ENCODE measurements around the gene APBA1. TPM values are rescaled to one million over a fixed set of nuclear protein-coding genes. Genes with fewer than 3 reads are reported as not detected.

Gene APBA1
- total and polyA plus RNA-seq, 3 experiments from 2014 or later: 0.09 to 0.13 TPM; not detected in 1

GRCh38 chr9:69689991-69690538 lies 17.9 kb upstream of the APBA1 start:
- Mint-ChIP-seq H3K27ac (no peak overlapping the region), H3K27me3 (peaks cover 5 to 41% of the 10 kb centered on the region in 2 donors), H3K4me3 (no peak overlapping the region), H3K9me3 (peaks cover 3 to 13% (median 5%) of the 10 kb centered on the region in 5 donors), H3K4me1 (no peaks in the 10 kb centered on the region), H3K36me3 (no peaks in the 10 kb centered on the region)
- no peak overlapping the region for H3K4me3 ChIP-seq (ENCODE audit: low read length)
- no peak for DNase-seq
- CTCF ChIA-PET: no interaction called here
- H3K9me3 ChIP-seq (ENCODE audit: low read length): peaks cover 4% of the 10 kb centered on the region
- no peaks in the 10 kb centered on the region for H3K4me1 ChIP-seq (ENCODE audit: insufficient read depth, low read length)
- POLR2A ChIA-PET: no interaction called here
- no peaks in the 10 kb centered on the region for H3K36me3 ChIP-seq (ENCODE audit: insufficient read depth, low read length)
- H3K27ac ChIP-seq (ENCODE audit: low read depth, low read length): no peak overlapping the region
- H3K27me3 ChIP-seq (ENCODE audit: insufficient read depth, low read length, poor library complexity, severe bottlenecking): no peaks in the 10 kb centered on the region

DNA sequence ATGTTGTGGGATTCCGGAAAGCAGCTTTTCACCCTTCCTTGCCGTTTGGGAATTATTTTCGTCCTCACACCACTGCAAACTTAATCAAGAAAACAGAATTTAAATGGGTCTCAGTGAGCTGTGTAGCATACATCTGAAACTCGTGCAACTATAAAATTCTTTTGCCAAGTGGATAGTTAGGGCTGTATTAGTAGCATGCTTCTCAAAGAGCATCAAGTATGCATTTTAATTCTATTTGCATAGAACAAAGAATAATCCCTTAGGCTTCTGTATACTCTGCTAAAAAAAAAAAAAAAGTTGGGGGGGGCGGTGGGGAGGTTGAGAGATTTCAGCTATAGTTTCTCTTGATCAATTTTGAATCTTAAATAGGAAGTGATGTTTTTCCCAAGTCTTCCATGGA lies 11.8 kb upstream of the APBA1 start:
- H3K27ac Mint-ChIP-seq: no peak overlapping the region
- CTCF ChIA-PET: no interaction called here
- H3K9me3 ChIP-seq (ENCODE audit: low read length): no peaks in the 10 kb centered on the region
- H3K36me3 Mint-ChIP-seq: no peaks in the 10 kb centered on the region
- H3K27me3 ChIP-seq (ENCODE audit: insufficient read depth, low read length, poor library complexity, severe bottlenecking): no peaks in the 10 kb centered on the region
- H3K4me3 ChIP-seq (ENCODE audit: low read length): no peak overlapping the region
- H3K27ac ChIP-seq (ENCODE audit: low read depth, low read length): no peak overlapping the region
- H3K4me1 Mint-ChIP-seq: no peaks in the 10 kb centered on the region
- POLR2A ChIA-PET: no interaction called here
- no peaks in the 10 kb centered on the region for H3K4me1 ChIP-seq (ENCODE audit: insufficient read depth, low read length)
- no peaks in the 10 kb centered on the region for H3K36me3 ChIP-seq (ENCODE audit: insufficient read depth, low read length)
- DNase-seq: no peak
- no peak overlapping the region for H3K4me3 Mint-ChIP-seq
- no peaks in the 10 kb centered on the region for H3K9me3 Mint-ChIP-seq
- H3K27me3 Mint-ChIP-seq: peaks cover 4 to 19% of the 10 kb centered on the region in 2 donors

DNA sequence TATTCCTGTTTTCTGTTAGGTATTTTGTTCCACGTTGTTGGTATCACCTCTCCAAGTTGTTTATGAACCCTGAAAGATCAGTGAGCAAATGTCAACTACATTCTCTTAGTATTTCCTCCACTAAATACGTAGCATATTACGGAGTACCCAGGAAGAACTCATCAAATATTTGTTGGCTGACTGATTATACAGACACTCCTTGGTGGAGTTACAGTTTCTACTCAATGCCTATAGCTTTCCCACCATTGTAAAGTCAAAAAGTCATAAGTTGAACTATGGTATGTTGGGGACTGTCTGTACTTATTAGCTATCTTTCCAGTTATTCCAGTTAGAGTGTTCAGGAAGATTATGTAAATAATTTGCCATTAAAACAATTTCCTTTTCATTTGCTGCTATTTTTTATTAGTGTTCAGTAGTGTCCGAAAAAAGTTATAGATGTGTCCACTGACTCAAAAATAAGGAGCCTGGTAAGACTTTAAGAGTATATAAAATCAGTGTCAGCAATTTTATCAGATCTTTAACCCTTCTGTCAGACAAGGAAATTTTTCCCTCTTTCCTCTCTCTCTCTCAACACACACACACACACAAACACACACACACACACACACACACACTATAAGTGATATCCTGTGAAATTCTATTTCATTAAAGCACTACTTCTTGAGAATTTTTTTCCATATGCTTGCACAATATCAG lies 6.8 kb upstream of the APBA1 start:
- H3K36me3 ChIP-seq (ENCODE audit: insufficient read depth, low read length): no peaks in the 10 kb centered on the region
- Mint-ChIP-seq H3K4me3 (no peak overlapping the region), H3K36me3 (no peaks in the 10 kb centered on the region), H3K4me1 (peaks cover 0 to 12% (median 7%) of the 10 kb centered on the region in 3 donors), H3K27ac (no peak overlapping the region), H3K27me3 (peaks cover 14 to 32% of the 10 kb centered on the region in 2 donors), H3K9me3 (no peaks in the 10 kb centered on the region)
- peaks cover 5% of the 10 kb centered on the region for H3K4me1 ChIP-seq (ENCODE audit: insufficient read depth, low read length)
- no peak overlapping the region for H3K4me3 ChIP-seq (ENCODE audit: low read length)
- CTCF ChIA-PET: no interaction called here
- no peak overlapping the region for H3K27ac ChIP-seq (ENCODE audit: low read depth, low read length)
- DNase-seq: no peak
- POLR2A ChIA-PET: no interaction called here
- H3K9me3 ChIP-seq (ENCODE audit: low read length): no peaks in the 10 kb centered on the region
- H3K27me3 ChIP-seq (ENCODE audit: insufficient read depth, low read length, poor library complexity, severe bottlenecking): no peaks in the 10 kb centered on the region

GRCh38 chr9:69677931-69678330 lies 5.8 kb upstream of the APBA1 start:
- no peak overlapping the region for H3K27ac ChIP-seq (ENCODE audit: low read depth, low read length)
- no peak for DNase-seq
- Mint-ChIP-seq H3K4me3 (no peak overlapping the region), H3K27ac (no peak overlapping the region), H3K36me3 (no peaks in the 10 kb centered on the region), H3K4me1 (peaks cover 5 to 20% (median 11%) of the 10 kb centered on the region in 3 donors), H3K9me3 (no peaks in the 10 kb centered on the region), H3K27me3 (peaks cover 19 to 35% of the 10 kb centered on the region in 2 donors)
- no peak overlapping the region for H3K4me3 ChIP-seq (ENCODE audit: low read length)
- no peaks in the 10 kb centered on the region for H3K36me3 ChIP-seq (ENCODE audit: insufficient read depth, low read length)
- no peaks in the 10 kb centered on the region for H3K27me3 ChIP-seq (ENCODE audit: insufficient read depth, low read length, poor library complexity, severe bottlenecking)
- peaks cover 10% of the 10 kb centered on the region for H3K4me1 ChIP-seq (ENCODE audit: insufficient read depth, low read length)
- ChIA-PET POLR2A (no interaction called here), CTCF (no interaction called here)
- no peaks in the 10 kb centered on the region for H3K9me3 ChIP-seq (ENCODE audit: low read length)

GRCh38 chr9:69675563-69675962 lies 3.4 kb upstream of the APBA1 start:
- H3K4me3 Mint-ChIP-seq: no peak overlapping the region
- H3K4me1 ChIP-seq (ENCODE audit: insufficient read depth, low read length): peaks cover 11% of the 10 kb centered on the region
- H3K36me3 ChIP-seq (ENCODE audit: insufficient read depth, low read length): no peaks in the 10 kb centered on the region
- ChIA-PET POLR2A (no interaction called here), CTCF (no interaction called here)
- no peaks in the 10 kb centered on the region for H3K9me3 Mint-ChIP-seq
- no peaks in the 10 kb centered on the region for H3K9me3 ChIP-seq (ENCODE audit: low read length)
- no peaks in the 10 kb centered on the region for H3K36me3 Mint-ChIP-seq
- DNase-seq: no peak
- H3K27ac Mint-ChIP-seq: no peak overlapping the region
- H3K4me3 ChIP-seq (ENCODE audit: low read length): no peak overlapping the region
- no peak overlapping the region for H3K27ac ChIP-seq (ENCODE audit: low read depth, low read length)
- no peaks in the 10 kb centered on the region for H3K27me3 ChIP-seq (ENCODE audit: insufficient read depth, low read length, poor library complexity, severe bottlenecking)
- H3K27me3 Mint-ChIP-seq: peaks cover 31 to 48% of the 10 kb centered on the region in 2 donors
- peaks cover 11 to 28% (median 17%) of the 10 kb centered on the region in 3 donors for H3K4me1 Mint-ChIP-seq

GRCh38 chr9:69674716-69675438 lies 2.7 kb upstream of the APBA1 start:
- Histone ChIP-seq H3K9me3 (ENCODE audit: low read length) (no peaks in the 10 kb centered on the region), H3K27ac (ENCODE audit: low read depth, low read length) (no peak overlapping the region), H3K4me3 (ENCODE audit: low read length) (no peak overlapping the region), H3K36me3 (ENCODE audit: insufficient read depth, low read length) (no peaks in the 10 kb centered on the region), H3K4me1 (ENCODE audit: insufficient read depth, low read length) (peaks cover 11% of the 10 kb centered on the region), H3K27me3 (ENCODE audit: insufficient read depth, low read length, poor library complexity, severe bottlenecking) (no peaks in the 10 kb centered on the region)
- H3K27me3 Mint-ChIP-seq: peaks cover 32 to 52% of the 10 kb centered on the region in 2 donors
- H3K4me1 Mint-ChIP-seq: peaks cover 11 to 28% (median 17%) of the 10 kb centered on the region in 3 donors
- ChIA-PET CTCF (no interaction called here), POLR2A (no interaction called here)
- no peak overlapping the region for H3K27ac Mint-ChIP-seq
- no peaks in the 10 kb centered on the region for H3K9me3 Mint-ChIP-seq
- H3K36me3 Mint-ChIP-seq: no peaks in the 10 kb centered on the region
- DNase-seq: no peak
- peak overlapping the region in 1 of 7 donors; percentile 81 for H3K4me3 Mint-ChIP-seq

DNA sequence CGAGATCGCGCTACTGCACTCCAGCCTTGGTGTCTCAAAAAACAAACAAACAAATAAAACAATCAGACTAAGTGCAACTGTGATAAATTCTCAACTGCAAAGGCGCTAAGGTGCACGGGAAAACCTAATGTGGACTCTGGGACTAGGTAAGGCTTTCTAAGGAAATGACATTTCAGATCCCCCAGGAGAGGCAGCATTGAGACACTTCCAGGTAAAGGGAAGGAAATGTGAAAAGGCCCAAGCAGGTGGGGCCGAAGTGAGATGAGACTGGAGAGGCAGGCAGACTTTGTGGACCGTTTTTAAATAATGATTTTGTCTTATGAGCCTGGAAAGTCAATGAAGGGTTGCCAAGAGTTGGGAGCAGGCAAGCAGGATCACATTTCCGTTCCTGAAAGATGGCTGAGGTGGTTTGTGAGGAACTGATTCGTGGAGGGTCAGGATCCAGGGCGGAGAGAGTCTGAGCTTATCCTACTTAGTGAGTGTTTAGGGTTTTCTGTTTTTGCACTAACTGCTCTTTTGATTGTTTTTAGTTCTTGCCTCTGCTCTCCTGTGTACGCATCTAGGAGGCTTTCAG lies 2.0 kb upstream of the APBA1 start:
- DNase-seq: no peak
- Mint-ChIP-seq H3K27me3 (peaks cover 28 to 52% of the 10 kb centered on the region in 2 donors), H3K4me1 (peaks cover 11 to 28% (median 17%) of the 10 kb centered on the region in 3 donors), H3K4me3 (peak overlapping the region in 4 of 7 donors; percentile 29 to 81 (median 70)), H3K27ac (no peak overlapping the region), H3K36me3 (no peaks in the 10 kb centered on the region), H3K9me3 (no peaks in the 10 kb centered on the region)
- Histone ChIP-seq H3K4me1 (ENCODE audit: insufficient read depth, low read length) (peaks cover 11% of the 10 kb centered on the region), H3K27me3 (ENCODE audit: insufficient read depth, low read length, poor library complexity, severe bottlenecking) (no peaks in the 10 kb centered on the region), H3K9me3 (ENCODE audit: low read length) (no peaks in the 10 kb centered on the region), H3K4me3 (ENCODE audit: low read length) (no peak overlapping the region), H3K36me3 (ENCODE audit: insufficient read depth, low read length) (no peaks in the 10 kb centered on the region), H3K27ac (ENCODE audit: low read depth, low read length) (no peak overlapping the region)
- POLR2A ChIA-PET: no interaction called here
- CTCF ChIA-PET: no interaction called here

- H3K27me3 ChIP-seq (ENCODE audit: insufficient read depth, low read length, poor library complexity, severe bottlenecking): no peaks in the 10 kb centered on the region
- ChIA-PET CTCF (no interaction called here), POLR2A (no interaction called here)
- H3K4me3 ChIP-seq (ENCODE audit: low read length): peak overlapping the region; percentile 70
- H3K4me1 Mint-ChIP-seq: peaks cover 11 to 28% (median 17%) of the 10 kb centered on the region in 3 donors
- DNase-seq: no peak
- no peaks in the 10 kb centered on the region for H3K36me3 ChIP-seq (ENCODE audit: insufficient read depth, low read length)
- no peaks in the 10 kb centered on the region for H3K36me3 Mint-ChIP-seq
- peaks cover 28 to 46% of the 10 kb centered on the region in 2 donors for H3K27me3 Mint-ChIP-seq
- peaks cover 11% of the 10 kb centered on the region for H3K4me1 ChIP-seq (ENCODE audit: insufficient read depth, low read length)
- no peak overlapping the region for H3K27ac Mint-ChIP-seq
- no peak overlapping the region for H3K27ac ChIP-seq (ENCODE audit: low read depth, low read length)
- no peaks in the 10 kb centered on the region for H3K9me3 Mint-ChIP-seq
- peak overlapping the region; percentile 76 to 91 (median 78) for H3K4me3 Mint-ChIP-seq
- H3K9me3 ChIP-seq (ENCODE audit: low read length): no peaks in the 10 kb centered on the region
Observed at GRCh38 chr9:69673311-69673640, 1.1 kb upstream of the APBA1 start.

Data from CD8-positive, alpha-beta memory T cell (primary cell).